Endothelial cell of umbilical vein (primary cell): Measurements from ENCODE around the gene CTIF. TPM values are rescaled to one million over a fixed set of nuclear protein-coding genes. Genes with fewer than 3 reads are reported as not detected.
"Not testable (repeated sequence)": the region's sequence is repeated elsewhere in the genome, so short reads cannot be mapped to it uniquely, and the experiment has no call there.

Experiments used
- BruUV-seq: library from RNA; stranded (reverse); fragments of 400-500 nt; replicated peaks from 2 replicates; lab custom pipeline; 2021; lab: Mats Ljungman, UMichigan
- CTCF ChIA-PET: fragments of 300-600, 350-600 bp; sonication (Branson Sonifier 250); formaldehyde crosslinking; loops from one replicate; lab custom pipeline; 2021; ENCODE audit warnings: antibody characterized with exemption, inconsistent platforms; lab: Charles Lee
- POLR2A ChIA-PET: fragments of 300-600, 350-600 bp; sonication (Branson Sonifier 250); formaldehyde crosslinking; loops from one replicate; lab custom pipeline; 2021; ENCODE audit warnings: antibody characterized with exemption, inconsistent platforms; lab: Charles Lee
- DNase-seq: peaks from one replicate; pipeline ENCODE4 v3.0.0-alpha.2; 2011; ENCODE audit warnings: low read depth, low spot score
- FAIRE-seq: peaks from 2 replicates; lab custom pipeline; 2011; peaks lifted over from hg19 to GRCh38; lab: Jason Lieb, UNC
- H2AFZ ChIP-seq: 2 replicates; pipeline ENCODE4 v1.6.0; 2012; ENCODE audit warnings: low read depth, low read length, control low read depth, inconsistent platforms
- H3K27ac ChIP-seq: 2 replicates; pipeline ENCODE4 v1.5.1; 2011; ENCODE audit warnings: low read depth, mild to moderate bottlenecking, control low read depth, low read length, moderate library complexity; ENCODE audit not compliant: insufficient read depth
- H3K27me3 ChIP-seq, 2 experiments: 2 replicates each; pipeline versions ENCODE4 v1.6.0 to v1.6.1; 2011; ENCODE audit warnings: low read length in 2 of 2, mixed read lengths in 1 of 2; ENCODE audit not compliant: control insufficient read depth in 2 of 2, insufficient read depth in 2 of 2
- H3K36me3 ChIP-seq, 2 experiments: 2 replicates in 1 of 2; 3 replicates in 1 of 2; pipeline ENCODE4 v1.5.1; 2011; ENCODE audit warnings: low read length in 2 of 2, mild to moderate bottlenecking in 1 of 2, moderate library complexity in 1 of 2; ENCODE audit not compliant: control insufficient read depth in 2 of 2, insufficient read depth in 2 of 2; ENCODE audit errors: extremely low read depth in 1 of 2
- H3K4me1 ChIP-seq: 3 replicates; pipeline ENCODE4 v1.5.1; 2011; ENCODE audit warnings: mild to moderate bottlenecking, low read length; ENCODE audit not compliant: control insufficient read depth, insufficient read depth; ENCODE audit errors: extremely low read depth
- H3K4me2 ChIP-seq: 2 replicates; pipeline ENCODE4 v1.6.1; 2011; ENCODE audit warnings: low read length, control low read depth, mixed read lengths; ENCODE audit not compliant: insufficient read depth
- H3K4me3 ChIP-seq, 3 experiments: fragments of 200-600 bp in 1 of 3; sonication (generic), shearing (Covaris generic) in 1 of 3; replicated peaks in 1 of 3; 2 replicates each; pipeline ENCODE4 v1.5.1; 2011 to 2016; ENCODE audit warnings: control low read depth in 3 of 3, low read length in 3 of 3, mild to moderate bottlenecking in 2 of 3, inconsistent platforms in 1 of 3, low read depth in 1 of 3, moderate library complexity in 1 of 3; ENCODE audit not compliant: insufficient read depth in 1 of 3
- H3K79me2 ChIP-seq: 2 replicates; pipeline ENCODE4 v1.6.0; 2012; ENCODE audit warnings: low read length, inconsistent platforms; ENCODE audit not compliant: control insufficient read depth, insufficient read depth
- H3K9ac ChIP-seq: replicated peaks from 2 replicates; pipeline ENCODE3; 2011; ENCODE audit warnings: low read length, control low read depth; ENCODE audit not compliant: insufficient read depth; ENCODE audit errors: extremely low read depth
- H3K9me1 ChIP-seq: replicated peaks from 3 replicates; pipeline ENCODE4 v1.6.0; 2011; ENCODE audit warnings: mild to moderate bottlenecking, low read length; ENCODE audit not compliant: control insufficient read depth, insufficient read depth; ENCODE audit errors: extremely low read depth
- H3K9me3 ChIP-seq: replicated peaks from 2 replicates; pipeline ENCODE4 v1.5.1; 2012; ENCODE audit warnings: low read length, inconsistent platforms; ENCODE audit not compliant: control insufficient read depth, insufficient read depth
- H4K20me1 ChIP-seq: replicated peaks from 2 replicates; pipeline ENCODE3; 2011; ENCODE audit warnings: mild to moderate bottlenecking, low read length; ENCODE audit not compliant: control insufficient read depth, insufficient read depth; ENCODE audit errors: extremely low read depth
- CTCF ChIP-seq, 2 donors: IDR thresholded peaks; 1 replicate in 1 of 2; 2 replicates in 1 of 2; pipeline ENCODE4 v1.5.1; 2011; ENCODE audit warnings: low read length in 2 of 2, mild to moderate bottlenecking in 2 of 2, moderate library complexity in 2 of 2, control low read depth in 1 of 2, inconsistent platforms in 1 of 2, low read depth in 1 of 2; ENCODE audit not compliant: insufficient read depth in 1 of 2; ENCODE audit errors: extremely low read depth in 1 of 2
- EZH2 ChIP-seq: IDR thresholded peaks from 2 replicates; pipeline ENCODE4 v1.6.1; 2012; ENCODE audit warnings: borderline replicate concordance, low read depth, mild to moderate bottlenecking, moderate library complexity, low read length, inconsistent platforms; ENCODE audit not compliant: severe bottlenecking
- FOS ChIP-seq: IDR thresholded peaks from 2 replicates; pipeline ENCODE4 v1.6.1; 2011; ENCODE audit warnings: mild to moderate bottlenecking, low read length, moderate library complexity, borderline replicate concordance; ENCODE audit not compliant: insufficient read depth
- GATA2 ChIP-seq: IDR thresholded peaks from 2 replicates; pipeline ENCODE4 v1.7.0; 2011; ENCODE audit warnings: low read depth, mild to moderate bottlenecking, moderate library complexity, mixed read lengths, low read length; ENCODE audit not compliant: insufficient read length, insufficient read depth
- JUN ChIP-seq: IDR thresholded peaks from 2 replicates; pipeline ENCODE4 v1.6.1; 2011; ENCODE audit warnings: borderline replicate concordance, low read depth; ENCODE audit not compliant: insufficient read length, insufficient read depth
- MAX ChIP-seq: IDR thresholded peaks from 2 replicates; pipeline ENCODE4 v1.6.1; 2011; ENCODE audit not compliant: insufficient read depth, insufficient read length
- MYC ChIP-seq: IDR thresholded peaks from one replicate; pipeline ENCODE4 v1.6.1; 2011; ENCODE audit warnings: mild to moderate bottlenecking, low read depth, low read length
- POLR2A ChIP-seq: IDR thresholded peaks from 2 replicates; pipeline ENCODE4 v1.6.1; 2012; ENCODE audit warnings: low read depth, mild to moderate bottlenecking, control low read depth, low read length
- POLR2AphosphoS5 ChIP-seq: IDR thresholded peaks from 2 replicates; pipeline ENCODE4 v1.6.1; 2012; ENCODE audit warnings: low read depth, mild to moderate bottlenecking, control low read depth, low read length, moderate library complexity; ENCODE audit not compliant: insufficient read depth
- dilution Hi-C: fragments of 300-500 bp; cut with MboI; formaldehyde crosslinking; loops from one replicate; pipeline ENCODE4 v1.15.0; 2019; ENCODE audit warnings: low sequenced_read_pairs; ENCODE audit not compliant: extremely low pct_ligation_motif_present
- intact Hi-C: fragments of 100-400 bp; cut with micrococcal nuclease; formaldehyde crosslinking; loops from one replicate; pipeline ENCODE4 v1.10.0; 2022
- polyA plus RNA-seq, 4 experiments: library from polyadenylated mRNA; depleted of rRNA in 3 of 4; stranded (reverse) in 3 of 4; unstranded in 1 of 4; fragments of >200 nt; gene quantifications; 2 replicates each; pipeline versions ENCODE4 v1.2.1 to v1.2.3, GENCODE V29; 2011 to 2012; ENCODE audit warnings: missing spikeins in 1 of 4
- total RNA-seq: library from RNA; stranded (reverse); gene quantifications from 2 replicates; pipeline ENCODE4 v1.2.3, GENCODE V29; 2021

The CTIF gene
- total and polyA plus RNA-seq, 2 donors (not counting 3 experiments of a cell fraction or from before 2014, with no cell fraction given): 20.9 to 57.7 TPM

DNA sequence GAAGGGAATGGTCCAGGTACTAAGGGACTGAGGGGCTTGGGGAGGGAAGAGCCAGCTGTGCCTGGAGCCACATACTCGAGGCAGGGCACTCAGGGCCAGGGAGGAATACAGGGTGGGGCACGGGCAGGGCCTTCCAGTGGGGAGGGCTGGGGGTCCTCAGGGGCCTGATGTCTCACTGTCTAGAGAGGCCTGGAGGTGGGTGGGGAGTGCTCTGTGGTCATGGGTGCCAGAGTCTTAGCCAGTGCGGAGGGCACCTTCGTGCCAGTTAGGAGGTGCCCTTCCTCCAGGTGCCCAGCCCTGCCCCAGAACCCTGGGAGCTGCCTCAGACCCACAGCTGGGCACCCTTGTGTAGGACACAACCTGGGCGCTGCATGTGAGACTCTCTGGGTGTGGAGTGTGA is 330.8 kb downstream of the CTIF start:
- dilution Hi-C loops (no loop called here), intact Hi-C loops (no loop called here)
- no peak overlapping the region for H3K4me3 ChIP-seq
- no peaks in the 10 kb centered on the region for H3K79me2 ChIP-seq
- peaks cover 12% of the 10 kb centered on the region for H3K4me1 ChIP-seq
- CTCF ChIA-PET: no interaction called here
- no peaks in the 10 kb centered on the region for H3K9me3 ChIP-seq
- no peaks in the 10 kb centered on the region for H3K27me3 ChIP-seq
- no TSS peak for BruUV-seq
- no peak overlapping the region for H2AFZ ChIP-seq
- H4K20me1 ChIP-seq: no peaks in the 10 kb centered on the region
- no peak overlapping the region for H3K9ac ChIP-seq
- no peak for DNase-seq
- H3K4me2 ChIP-seq: no peak overlapping the region
- no peak overlapping the region for H3K27ac ChIP-seq
- H3K9me1 ChIP-seq: no peaks in the 10 kb centered on the region
- no peaks in the 10 kb centered on the region for H3K36me3 ChIP-seq
- POLR2A ChIA-PET: no interaction called here
- no peak for FAIRE-seq
- TF ChIP-seq POLR2A (no peak), GATA2 (no peak), JUN (no peak), MYC (no peak), FOS (no peak), CTCF (IDR thresholded peaks at IDR 0.05; ENCODE audit: extremely low read depth in 1 of 2, insufficient read depth in 1 of 2, low read depth in 1 of 2, low read length in 2 of 2) (no peak), MAX (no peak), EZH2 (no peak), POLR2AphosphoS5 (no peak)

- H3K4me2 ChIP-seq, CTCF ChIA-PET, H3K36me3 ChIP-seq, H4K20me1 ChIP-seq, H3K9me3 ChIP-seq, H2AFZ ChIP-seq, DNase-seq, H3K9ac ChIP-seq, BruUV-seq, H3K9me1 ChIP-seq, intact Hi-C loops, dilution Hi-C loops, FAIRE-seq, H3K27ac ChIP-seq, H3K27me3 ChIP-seq, H3K4me3 ChIP-seq, POLR2A ChIA-PET, H3K79me2 ChIP-seq: not testable (repeated sequence)
- peaks cover 12% of the 10 kb centered on the region for H3K4me1 ChIP-seq
Measured at GRCh38 chr18:48870926-48871325, 332.1 kb downstream of the CTIF start.
